Heart left ventricle (tissue), 16 donors: ENCODE measurements around the gene OR52H1. TPM values are rescaled to one million over a fixed set of nuclear protein-coding genes. Genes with fewer than 3 reads are reported as not detected.

Experiments
- ATAC-seq, 4 donors: fragments of 200-7000 bp; cut with Tn5 transposase; one replicate each; pipeline ENCODE4 v1.9.1; 2020 to 2022; ENCODE audit warnings: moderate library complexity in 4 of 4, mild to moderate bottlenecking in 3 of 4, moderate number of reproducible peaks in 1 of 4
- DNase-seq, 5 donors: peaks; one replicate each; pipeline ENCODE4 v3.0.0-alpha.2; 2020
- H3K27ac ChIP-seq, 12 donors: fragments of 200-600 bp; sonication (generic) in 4 of 12; one replicate each; pipeline versions ENCODE4 v1.5.0 to v1.8.0; 2016 to 2022; ENCODE audit warnings: mild to moderate bottlenecking in 2 of 12
- H3K27me3 ChIP-seq, 9 donors: fragments of 200-600 bp; sonication (generic) in 2 of 9; one replicate each; pipeline versions ENCODE4 v1.5.1 to v1.8.0; 2016 to 2022; ENCODE audit warnings: mild to moderate bottlenecking in 3 of 9
- H3K36me3 ChIP-seq, 9 donors: fragments of 200-600 bp; sonication (generic) in 2 of 9; one replicate each; pipeline versions ENCODE4 v1.5.0 to v1.8.0; 2018 to 2022; ENCODE audit warnings: mild to moderate bottlenecking in 2 of 9
- H3K4me1 ChIP-seq, 12 donors: fragments of 200-600 bp; sonication (generic) in 4 of 12; one replicate each; pipeline versions ENCODE4 v1.5.0 to v1.8.0; 2016 to 2022; ENCODE audit warnings: mild to moderate bottlenecking in 3 of 12
- H3K4me3 ChIP-seq, 12 donors: fragments of 200-600 bp; sonication (generic) in 4 of 12; one replicate each; pipeline versions ENCODE4 v1.5.0 to v1.8.0; 2017 to 2022; ENCODE audit warnings: mild to moderate bottlenecking in 9 of 12, moderate library complexity in 4 of 12
- H3K9me3 ChIP-seq, 12 donors: fragments of 200-600 bp; sonication (generic) in 4 of 12; one replicate each; pipeline versions ENCODE4 v1.5.0 to v1.8.0; 2016 to 2022; ENCODE audit warnings: mild to moderate bottlenecking in 1 of 12
- CTCF ChIP-seq, 12 donors: fragments of 200-600 bp; sonication (generic) in 4 of 12; IDR thresholded peaks; one replicate each; pipeline versions ENCODE4 v1.5.0 to v1.8.0; 2018 to 2022; ENCODE audit warnings: antibody characterized with exemption in 12 of 12, mild to moderate bottlenecking in 5 of 12
- POLR2A ChIP-seq, 2 donors: fragments of 450-650 bp; IDR thresholded peaks; one replicate each; pipeline ENCODE4 v1.6.1; 2017; ENCODE audit warnings: antibody characterized with exemption in 2 of 2, mild to moderate bottlenecking in 2 of 2, moderate library complexity in 2 of 2
- WGBS, 4 donors: extraction: QIAGEN DNeasy Blood & Tissue Kit in 2 of 4; methylation state at CpG; one replicate each; pipeline versions ENCODE4 v1.1.5 to v1.1.7; 2013 to 2018; 5-methylcytosine and 5-hydroxymethylcytosine counted together
- intact Hi-C, 10 donors: fragments of 100-400 bp; cut with DNase I; formaldehyde crosslinking; loops; one replicate each; pipeline versions ENCODE4 v1.11.1 to v1.14.2; 2022
- polyA plus RNA-seq, 2 donors: library from polyadenylated mRNA; stranded (reverse); fragments of 200-250 nt; gene quantifications; one replicate each; pipeline ENCODE4 v1.2.3, GENCODE V29; 2013
- total RNA-seq, 9 donors: library from RNA; depleted of rRNA in 2 of 9; stranded (reverse); fragments of >200 nt in 2 of 9; fragmentation: NEBNext Ultra II Directional in 3 of 9; extraction: Animal tissue kit (Norgen Biotek cat#: 25700) in 3 of 9; gene quantifications; one replicate each; pipeline versions ENCODE4 v1.1.0 to v1.2.4, GENCODE V29; 2016 to 2023
- donor health status: ischemic (EF 13 %, LVEDD 7.1; RV severe dilation, severe dysfunction).
- donor health status: healthy with polysubstance abuse.
- donor health status: DM: no; HTN: yes; CAD: no.
- donor health status: DM: no; HTN: no; CAD: no.
- donor health status: ischemic (EF 25% LVEDD 6.9; RV normal size, moderate dysfunction).
- donor health status: ischemic (EF 25% LVEDD 5.7; RV mildly dilated, moderate dysfunction).
- donor health status: healthy.
- donor health status: DM: yes; HTN: yes; CAD: no.
- donor health status: ischemic (EF 35%, LVEDD 5.7; RV mildly dilated, moderate dysfunction).
- donor health status: nonischemic (EF 11% LVEDD 7.7; RV severe dilation, severe dysfunction).
- donor health status: DM: yes; HTN: yes; CAD: no.
- donor health status: PGD.
- donor health status: ischemic (EF 29% LVEDD 5.4; RV normal size, mild dysfunction).
- donor health status: nonischemic (EF 23%, LVEDD 6.1; RV moderate dilation, normal function).

OR52H1 gene
- total and polyA plus RNA-seq, 11 donors = 0.32 to 0.47 TPM; not detected in 9

GRCh38 chr11:5550440-5551095 is 2.2 kb upstream of the OR52H1 start:
- Histone ChIP-seq H3K27me3 (no peaks in the 10 kb centered on the region), H3K4me3 (no peak overlapping the region), H3K36me3 (no peaks in the 10 kb centered on the region), H3K27ac (no peak overlapping the region), H3K4me1 (no peaks in the 10 kb centered on the region), H3K9me3 (no peaks in the 10 kb centered on the region)
- ATAC-seq = no peak
- DNase-seq = no peak
- intact Hi-C loops = loop anchor here in 4 of 10 donors (10.0 kb wide), 1 partner anchor 76 kb away; no protein-coding TSS in a partner anchor
- 61 to 80% (median 68%) methylated on average over 5 of the region's 5 CpGs for WGBS, 4 donors
- TF ChIP-seq CTCF (IDR thresholded peaks at IDR 0.05) = no peak
- TF ChIP-seq POLR2A (IDR thresholded peaks at IDR 0.05) = no peak

GRCh38 chr11:5547982-5548381 is 358 bp downstream of the OR52H1 start:
- ATAC-seq = no peak
- intact Hi-C loops = no loop called here
- DNase-seq = no peak
- H3K9me3 ChIP-seq = no peaks in the 10 kb centered on the region
- H3K4me1 ChIP-seq = no peaks in the 10 kb centered on the region
- TF ChIP-seq CTCF (IDR thresholded peaks at IDR 0.05) = no peak
- no peak for TF ChIP-seq POLR2A (IDR thresholded peaks at IDR 0.05)
- no peaks in the 10 kb centered on the region for H3K36me3 ChIP-seq
- WGBS, 4 donors = 91 to 100% (median 95%) methylated on average over 1 of the region's 1 CpG
- H3K4me3 ChIP-seq = no peak overlapping the region
- H3K27me3 ChIP-seq = no peaks in the 10 kb centered on the region
- H3K27ac ChIP-seq = no peak overlapping the region

GRCh38 chr11:5546457-5546856 is 1.9 kb downstream of the OR52H1 start:
- no peak for TF ChIP-seq CTCF (IDR thresholded peaks at IDR 0.05)
- no peak for TF ChIP-seq POLR2A (IDR thresholded peaks at IDR 0.05)
- intact Hi-C loops = no loop called here
- Histone ChIP-seq H3K4me1 (no peaks in the 10 kb centered on the region), H3K9me3 (no peaks in the 10 kb centered on the region), H3K27me3 (no peaks in the 10 kb centered on the region), H3K27ac (no peak overlapping the region), H3K36me3 (no peaks in the 10 kb centered on the region), H3K4me3 (no peak overlapping the region)
- DNase-seq (no peak), ATAC-seq (no peak)
- 84 to 90% (median 88%) methylated on average over 3 of the region's 3 CpGs for WGBS, 4 donors

GRCh38 chr11:5541427-5541826 is 6.9 kb downstream of the OR52H1 start:
- ATAC-seq (no peak), DNase-seq (no peak)
- Histone ChIP-seq H3K27me3 (no peaks in the 10 kb centered on the region), H3K9me3 (peaks cover 0 to 8% (median 0%) of the 10 kb centered on the region in 12 donors), H3K27ac (no peak overlapping the region), H3K36me3 (no peaks in the 10 kb centered on the region), H3K4me1 (no peaks in the 10 kb centered on the region), H3K4me3 (no peak overlapping the region)
- intact Hi-C loops = no loop called here
- TF ChIP-seq POLR2A (IDR thresholded peaks at IDR 0.05) = no peak
- TF ChIP-seq CTCF (IDR thresholded peaks at IDR 0.05) = no peak
- 20 to 44% (median 35%) methylated on average over 1 of the region's 1 CpG for WGBS, 4 donors
